WTC11 (cell line): ENCODE results near the gene LAMP5. TPM values are rescaled to one million over a fixed set of nuclear protein-coding genes. Genes with fewer than 3 reads are reported as not detected.

Experiments
- ATAC-seq: fragments of 200-7000 bp; cut with Tn5 transposase; 2 replicates; pipeline ENCODE4 v1.10.0; 2021; ENCODE audit warnings: mild to moderate bottlenecking, moderate library complexity
- CTCF ChIA-PET: fragments of 300-600 bp; sonication (Branson Sonifier 250); formaldehyde crosslinking; loops from one replicate; lab custom pipeline; 2021; ENCODE audit warnings: antibody characterized with exemption; lab: Charles Lee
- POLR2A ChIA-PET: fragments of 350-600 bp; sonication (Branson Sonifier 250); formaldehyde crosslinking; loops from one replicate; lab custom pipeline; 2021; ENCODE audit warnings: antibody characterized with exemption; lab: Charles Lee
- DNase-seq: peaks from one replicate; pipeline ENCODE4 v3.0.0; 2021; ENCODE audit warnings: low spot score
- H3K27ac Mint-ChIP-seq: 2 replicates; pipeline ENCODE4 v1.8.0; 2021; ENCODE audit warnings: mixed read lengths
- H3K27me3 Mint-ChIP-seq: 2 replicates; pipeline ENCODE4 v1.8.0; 2021; ENCODE audit warnings: low read depth, mild to moderate bottlenecking, moderate library complexity, mixed read lengths
- H3K36me3 Mint-ChIP-seq: 2 replicates; pipeline ENCODE4 v1.8.0; 2021; ENCODE audit warnings: mixed read lengths
- H3K4me1 Mint-ChIP-seq: 2 replicates; pipeline ENCODE4 v1.8.0; 2022; ENCODE audit warnings: mixed read lengths
- H3K4me3 Mint-ChIP-seq: 2 replicates; pipeline ENCODE4 v1.8.0; 2021; ENCODE audit warnings: mild to moderate bottlenecking, moderate library complexity, mixed read lengths
- H3K9me3 Mint-ChIP-seq: 2 replicates; pipeline ENCODE4 v1.8.0; 2021; ENCODE audit warnings: mixed read lengths
- ATF2 ChIP-seq: sonication (generic); formaldehyde crosslinking; IDR thresholded peaks from 2 replicates; pipeline ENCODE4 v1.8.1; 2022; ENCODE audit warnings: low read depth, missing genetic modification reagents, borderline replicate concordance
- CDX4 ChIP-seq: fragments of 250-450 bp; sonication (Bioruptor Pico); IDR thresholded peaks from 2 replicates; pipeline ENCODE4 v1.9.0; 2021; ENCODE audit warnings: moderate library complexity, mild to moderate bottlenecking, inconsistent platforms, borderline replicate concordance
- ESRRA ChIP-seq: sonication (generic); formaldehyde crosslinking; IDR thresholded peaks from 2 replicates; pipeline ENCODE4 v1.8.1; 2022; ENCODE audit warnings: mild to moderate bottlenecking, missing genetic modification reagents, borderline replicate concordance
- FOXJ3 ChIP-seq: sonication (generic); formaldehyde crosslinking; IDR thresholded peaks from 2 replicates; pipeline ENCODE4 v1.9.0; 2021; ENCODE audit warnings: missing genetic modification reagents, mild to moderate bottlenecking, borderline replicate concordance
- HMGA2 ChIP-seq: fragments of 250-450 bp; sonication (Bioruptor Pico); IDR thresholded peaks from 2 replicates; pipeline ENCODE4 v1.4.0; 2021; ENCODE audit warnings: mild to moderate bottlenecking, moderate library complexity
- HMGXB4 ChIP-seq: sonication (generic); formaldehyde crosslinking; IDR thresholded peaks from 2 replicates; pipeline ENCODE4 v1.8.1; 2023; ENCODE audit warnings: mild to moderate bottlenecking, moderate library complexity, missing genetic modification reagents
- NFATC4 ChIP-seq: fragments of 250-450 bp; sonication (Bioruptor Pico); IDR thresholded peaks from 2 replicates; pipeline ENCODE4 v1.9.0; 2021; ENCODE audit warnings: mild to moderate bottlenecking
- NFE2L1 ChIP-seq: sonication (generic); formaldehyde crosslinking; IDR thresholded peaks from 2 replicates; pipeline ENCODE4 v1.8.1; 2023; ENCODE audit warnings: missing genetic modification reagents
- NFYB ChIP-seq: sonication (generic); formaldehyde crosslinking; conservative IDR thresholded peaks from 2 replicates; pipeline ENCODE4 v1.8.0; 2022; ENCODE audit warnings: low read depth, missing genetic modification reagents
- OVOL2 ChIP-seq: fragments of 250-450 bp; sonication (Bioruptor Pico); IDR thresholded peaks from 2 replicates; pipeline ENCODE4 v1.9.0; 2021; ENCODE audit warnings: mild to moderate bottlenecking, borderline replicate concordance
- SMAD4 ChIP-seq: sonication (generic); formaldehyde crosslinking; IDR thresholded peaks from 2 replicates; pipeline ENCODE4 v1.8.0; 2022; ENCODE audit warnings: mild to moderate bottlenecking, missing genetic modification reagents
- TCF7 ChIP-seq: sonication (generic); formaldehyde crosslinking; IDR thresholded peaks from 2 replicates; pipeline ENCODE4 v1.8.0; 2022; ENCODE audit warnings: mild to moderate bottlenecking, low read depth, missing genetic modification reagents, moderate library complexity
- TEAD1 ChIP-seq: sonication (generic); formaldehyde crosslinking; IDR thresholded peaks from 2 replicates; pipeline ENCODE4 v1.8.0; 2022; ENCODE audit warnings: mild to moderate bottlenecking, missing genetic modification reagents
- ZNF232 ChIP-seq: sonication (generic); formaldehyde crosslinking; IDR thresholded peaks from 2 replicates; pipeline ENCODE4 v1.8.0; 2022; ENCODE audit warnings: mild to moderate bottlenecking, missing genetic modification reagents
- ZNF396 ChIP-seq: fragments of 250-450 bp; sonication (Bioruptor Pico); IDR thresholded peaks from 2 replicates; pipeline ENCODE4 v1.8.0; 2021; ENCODE audit warnings: mild to moderate bottlenecking, moderate library complexity, borderline replicate concordance
- ZNF425 ChIP-seq: fragments of 250-450 bp; sonication (Bioruptor Pico); conservative IDR thresholded peaks from 2 replicates; pipeline ENCODE4 v1.9.0; 2021; ENCODE audit warnings: mild to moderate bottlenecking
- ZNF532 ChIP-seq: fragments of 250-450 bp; sonication (Bioruptor Pico); IDR thresholded peaks from 2 replicates; pipeline ENCODE4 v1.9.0; 2021; ENCODE audit warnings: mild to moderate bottlenecking, borderline replicate concordance
- ZSCAN18 ChIP-seq: fragments of 250-450 bp; sonication (Bioruptor Pico); IDR thresholded peaks from 2 replicates; pipeline ENCODE4 v2.1.2; 2022; ENCODE audit warnings: mild to moderate bottlenecking, moderate library complexity
- total RNA-seq: library from RNA; stranded (reverse); gene quantifications from 3 replicates; pipeline ENCODE4 v1.2.3, GENCODE V29; 2021

LAMP5 gene
- total RNA-seq, 1 experiment from 2014 or later: 0.31 TPM

GRCh38 chr20:9575836-9576235 is 61.4 kb downstream of the LAMP5 start (continued):
- no peak for TF ChIP-seq ATF2
- no peak for TF ChIP-seq TCF7 (CRISPR knock-in tag)
- TF ChIP-seq TEAD1 (CRISPR knock-in tag): no peak
- TF ChIP-seq HMGXB4 (CRISPR knock-in tag): no peak
- no peak for TF ChIP-seq ZSCAN18 (CRISPR knock-in tag)
- TF ChIP-seq ZNF396 (CRISPR knock-in tag): no peak
- TF ChIP-seq ZNF232: no peak
- TF ChIP-seq NFE2L1 (CRISPR knock-in tag): no peak
- TF ChIP-seq ESRRA (CRISPR knock-in tag): no peak
- TF ChIP-seq, all 79 proteins: peak for 0

GRCh38 chr20:9576695-9577094 is 62.3 kb downstream of the LAMP5 start:
- peak; percentile 59 for ATAC-seq
- CTCF ChIA-PET: interaction anchor here (0.5 to 1.0 kb wide), 3 partner anchors 58 to 327 kb away, joined by 3 to 4 read pairs (median 3); no protein-coding TSS in a partner anchor
- H3K9me3 Mint-ChIP-seq: no peaks in the 10 kb centered on the region
- H3K4me1 Mint-ChIP-seq: peaks cover 55% of the 10 kb centered on the region
- no peak overlapping the region for H3K4me3 Mint-ChIP-seq
- H3K27me3 Mint-ChIP-seq: peaks cover 54% of the 10 kb centered on the region
- H3K36me3 Mint-ChIP-seq: no peaks in the 10 kb centered on the region; the same call in 1 of the 2 replicates
- H3K27ac Mint-ChIP-seq: no peak overlapping the region
- TF ChIP-seq HMGA2 (CRISPR knock-in tag) (no peak), CDX4 (CRISPR knock-in tag) (no peak), SMAD4 (CRISPR knock-in tag) (no peak), NFATC4 (no peak), NFYB (no peak), FOXJ3 (no peak), OVOL2 (CRISPR knock-in tag) (no peak)
- TF ChIP-seq, all 79 proteins: peak for 0
- no peak for DNase-seq
- POLR2A ChIA-PET: no interaction called here

GRCh38 chr20:9577397-9577796 is 63.0 kb downstream of the LAMP5 start:
- H3K27ac Mint-ChIP-seq: no peak overlapping the region; the same call in 1 of the 2 replicates
- H3K4me3 Mint-ChIP-seq: no peak overlapping the region
- H3K4me1 Mint-ChIP-seq: peaks cover 48% of the 10 kb centered on the region
- H3K36me3 Mint-ChIP-seq: no peaks in the 10 kb centered on the region; the same call in 1 of the 2 replicates
- TF ChIP-seq ZNF425 (CRISPR knock-in tag): no peak
- no peak for TF ChIP-seq ZNF532 (CRISPR knock-in tag)
- TF ChIP-seq, all 79 proteins: peak for 0
- H3K9me3 Mint-ChIP-seq: no peaks in the 10 kb centered on the region
- POLR2A ChIA-PET: no interaction called here
- H3K27me3 Mint-ChIP-seq: peaks cover 47% of the 10 kb centered on the region
- ATAC-seq (no peak), DNase-seq (no peak)
- CTCF ChIA-PET: interaction anchor here (0.5 to 1.0 kb wide), 2 partner anchors 261 to 326 kb away, joined by 3 read pairs; no protein-coding TSS in a partner anchor
